Measurements from ENCODE around the gene SOX10. TPM values are rescaled to one million over a fixed set of nuclear protein-coding genes. Genes with fewer than 3 reads are reported as not detected.
A peak's percentile ranks its signal among the peaks of the same experiment; 100 is the strongest.

SOX10 gene
- 2.1 and 2.4 TPM in 2 replicates for total RNA-seq (2021)
- long read RNA-seq, result 0 reads

GRCh38 chr22:37983860-37984791 is at the start of gene SOX10:
Gene SOX10 (minus strand): TSS chr22:37984555. CDS start chr22:37983784, 771 bp downstream.
- Histone ChIP-seq H3K27me3 (ENCODE audit: insufficient read depth, low read length) (peaks cover 1% of the 10 kb centered on the region; the same call in 1 of the 2 replicates), H3K18ac (ENCODE audit: insufficient read length, low read depth, low read length) (peak within 1 kb of the TSS; percentile 57), H3K4ac (ENCODE audit: low read depth, low read length) (no peak within 1 kb of the TSS), H2BK20ac (ENCODE audit: low read depth, low read length, poor library complexity, severe bottlenecking) (no peak within 1 kb of the TSS), H3K79me1 (ENCODE audit: insufficient read depth, low read depth, low read length, poor library complexity, severe bottlenecking) (no peaks in the 10 kb centered on the region), H2BK15ac (ENCODE audit: low read depth, low read length) (no peak within 1 kb of the TSS), H3K56ac (ENCODE audit: insufficient read length, low read depth, low read length) (no peak within 1 kb of the TSS), H3K9me3 (ENCODE audit: control insufficient read depth, low read depth, low read length) (no peaks in the 10 kb centered on the region), H4K8ac (replicated peaks; ENCODE audit: insufficient read length, low read depth, low read length) (no peak within 1 kb of the TSS), H3K23me2 (ENCODE audit: insufficient read length, low read depth, low read length, poor library complexity, severe bottlenecking) (peaks cover 12% of the 10 kb centered on the region), H3K27ac (ENCODE audit: insufficient read length, low read depth, low read length) (no peak within 1 kb of the TSS), H2BK12ac (ENCODE audit: insufficient read length, low read depth, low read length) (no peak within 1 kb of the TSS), H4K91ac (ENCODE audit: insufficient read length, low read depth, low read length) (no peak within 1 kb of the TSS), H2AK5ac (ENCODE audit: insufficient read length, low read length) (no peak within 1 kb of the TSS), H3K23ac (ENCODE audit: insufficient read length, low read depth, low read length) (no peak within 1 kb of the TSS), H3T11ph (ENCODE audit: low read length) (no peak within 1 kb of the TSS), H2BK120ac (ENCODE audit: low read depth, low read length, poor library complexity, severe bottlenecking) (no peak within 1 kb of the TSS), H3K4me1 (ENCODE audit: insufficient read depth, low read length) (no peaks in the 10 kb centered on the region), H3K79me2 (ENCODE audit: insufficient read depth, low read length) (no peaks in the 10 kb centered on the region), H3K9ac (ENCODE audit: extremely low read depth, insufficient read length, low read length) (peak within 1 kb of the TSS; percentile 6), H3K4me2 (ENCODE audit: insufficient read depth, insufficient read length, low read length) (peak within 1 kb of the TSS; percentile 53), H3K14ac (ENCODE audit: insufficient read depth, low read length) (no peak within 1 kb of the TSS; the same call in 1 of the 2 replicates), H2AFZ (ENCODE audit: low read length) (no peak within 1 kb of the TSS), H4K5ac (ENCODE audit: insufficient read length, low read depth, low read length) (no peak within 1 kb of the TSS), H4K20me1 (ENCODE audit: control insufficient read depth, insufficient read depth, insufficient read length) (peaks cover 5% of the 10 kb centered on the region), H2BK5ac (ENCODE audit: insufficient read length, low read length) (no peak within 1 kb of the TSS)
- Mint-ChIP-seq H3K4me1 (peaks cover 27 to 44% of the 10 kb centered on the region in 2 experiments), H3K27ac (peak within 1 kb of the TSS in 1 of 3 experiments; percentile 79; a peak in 1 of 7 replicates), H3K36me3 (ENCODE audit: insufficient read depth in 1 of 3, low read depth in 3 of 3) (no peaks in the 10 kb centered on the region; a peak in 3 of 7 replicates), H3K4me3 (peak within 1 kb of the TSS; percentile 60 to 76), H3K9me3 (no peaks in the 10 kb centered on the region), H3K27me3 (ENCODE audit: low read depth) (peaks cover 39% of the 10 kb centered on the region)
- TF ChIP-seq CTCF (conservative IDR thresholded peaks at IDR 0.05), result no peak
- WGBS (ENCODE audit: extremely low coverage, insufficient read length, low lambda C conversion rate), result no CpG with 5 or more reads among the region's 42 CpGs
- peak; percentile 73 for DNase-seq

Data from H9 (cell line).